Transverse colon (tissue), 4 donors: ENCODE results near the gene KCTD1.

Experiments used
- CTCF ChIP-seq, 5 experiments: fragments of 200-600 bp in 3 of 5; fragments of 450-650 bp in 2 of 5; sonication (generic) in 3 of 5; IDR thresholded peaks; 1 replicate in 2 of 5; 2 replicates in 3 of 5; pipeline ENCODE4 v1.5.1; 2016 to 2017; ENCODE audit warnings: antibody characterized with exemption in 5 of 5, inconsistent platforms in 3 of 5, mild to moderate bottlenecking in 2 of 5, moderate library complexity in 1 of 5
- POLR2A ChIP-seq: fragments of 450-650 bp; IDR thresholded peaks from one replicate; pipeline ENCODE4 v1.6.1; 2016; ENCODE audit warnings: antibody characterized with exemption, mild to moderate bottlenecking, moderate library complexity
- POLR2AphosphoS5 ChIP-seq, 3 donors: sonication (generic); formaldehyde crosslinking; IDR thresholded peaks; one replicate each; pipeline ENCODE4 v1.6.1; 2016; ENCODE audit warnings: antibody characterized with exemption in 3 of 3

- TF ChIP-seq CTCF (IDR thresholded peaks at IDR 0.05) (no peak), POLR2A (no peak), POLR2AphosphoS5 (IDR thresholded peaks at IDR 0.05) (no peak)
These were observed 142.0 kb downstream of the KCTD1 start for GRCh38 chr18:26406324-26406723.
